ELR (cell line): ENCODE measurements around the gene PACRG.

Experiments
- DNase-seq: peaks from one replicate; pipeline ENCODE4 v3.0.0-alpha.2; 2015; ENCODE audit warnings: low read depth

The PACRG gene

DNA sequence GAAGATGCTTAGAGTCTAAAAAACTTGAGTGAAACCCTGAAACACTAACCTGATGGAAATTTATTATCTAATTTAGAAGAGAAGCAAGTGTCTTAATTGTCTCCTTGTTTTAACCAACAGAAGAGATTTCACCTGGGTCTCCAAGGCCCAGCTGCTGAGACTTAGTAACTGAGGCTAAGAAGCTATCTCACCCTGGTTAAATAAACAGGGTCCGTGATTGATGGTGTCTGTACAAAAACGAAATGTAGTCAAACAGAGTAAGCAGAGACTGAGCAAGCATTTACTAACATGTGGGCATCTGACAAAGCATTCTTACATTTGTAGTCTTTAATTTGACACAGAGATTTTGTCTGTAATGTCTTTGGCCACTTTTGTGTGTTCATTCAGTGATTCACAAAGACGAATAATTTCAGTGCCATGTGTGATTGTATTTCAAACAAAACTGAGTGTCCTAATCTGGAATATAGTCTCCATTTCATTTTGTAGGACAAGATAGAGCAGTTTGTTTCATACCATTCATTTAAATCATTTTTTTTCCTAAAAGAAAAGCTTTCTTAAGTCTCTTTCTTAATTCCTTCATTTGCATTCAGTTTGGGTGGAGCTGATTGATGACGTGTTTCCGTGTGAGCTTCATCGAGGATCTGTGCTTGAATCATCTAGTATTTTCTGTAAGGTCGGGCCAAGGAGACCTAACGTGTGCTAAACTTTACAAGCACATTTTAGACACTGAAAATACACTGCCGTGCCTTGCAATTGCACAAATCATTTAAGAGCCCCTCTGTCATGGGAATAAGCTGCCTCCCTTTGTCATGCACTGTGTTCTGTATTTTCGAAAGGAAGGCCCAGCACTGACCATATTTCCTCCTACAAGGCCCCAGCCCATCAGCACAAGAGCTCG, 516.2 kb downstream of the PACRG start:
- DNase-seq = no peak

DNA sequence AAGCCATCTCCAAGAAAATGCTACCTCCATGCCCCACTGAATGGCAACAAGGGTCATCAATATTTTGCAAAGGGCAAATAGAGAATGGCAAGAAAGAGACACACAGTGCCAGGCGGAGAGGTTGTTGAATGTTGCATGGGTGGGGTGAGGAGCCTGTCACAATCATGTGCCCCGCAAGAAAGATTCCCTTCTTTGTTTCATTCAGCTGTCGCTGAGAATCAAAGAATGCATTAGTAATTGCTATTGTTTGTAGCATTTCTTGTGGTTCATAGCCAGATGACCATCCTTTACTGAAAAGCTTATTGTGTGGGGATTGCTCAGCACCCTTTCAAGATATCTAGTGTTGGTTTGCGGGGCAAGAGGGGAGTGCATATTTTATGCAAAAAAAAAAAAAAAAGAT, 520.3 kb downstream of the PACRG start:
- DNase-seq = no peak

DNA sequence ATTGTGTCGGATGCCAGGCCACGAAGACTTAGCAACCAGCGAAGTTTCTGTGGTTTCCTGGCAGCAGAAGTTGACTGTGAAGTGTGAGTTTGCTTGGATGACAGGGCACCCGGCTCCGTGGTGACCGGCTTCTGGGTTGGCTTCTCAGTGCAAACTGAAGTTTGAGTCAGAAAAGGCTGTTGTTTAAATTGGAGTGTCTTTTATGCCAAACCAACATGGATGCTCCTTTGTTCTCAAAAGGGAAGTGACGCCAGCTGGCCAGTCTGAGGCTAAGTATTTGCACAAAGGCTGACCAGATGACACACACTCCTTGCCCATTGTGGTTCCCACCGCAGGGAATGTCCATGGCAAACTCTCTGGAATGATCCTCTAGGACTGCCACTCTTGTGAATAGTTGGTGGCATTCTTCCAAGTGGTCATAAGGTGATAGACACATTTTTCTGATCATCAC, 521.9 kb downstream of the PACRG start:
- peak; percentile 32 for DNase-seq

DNA sequence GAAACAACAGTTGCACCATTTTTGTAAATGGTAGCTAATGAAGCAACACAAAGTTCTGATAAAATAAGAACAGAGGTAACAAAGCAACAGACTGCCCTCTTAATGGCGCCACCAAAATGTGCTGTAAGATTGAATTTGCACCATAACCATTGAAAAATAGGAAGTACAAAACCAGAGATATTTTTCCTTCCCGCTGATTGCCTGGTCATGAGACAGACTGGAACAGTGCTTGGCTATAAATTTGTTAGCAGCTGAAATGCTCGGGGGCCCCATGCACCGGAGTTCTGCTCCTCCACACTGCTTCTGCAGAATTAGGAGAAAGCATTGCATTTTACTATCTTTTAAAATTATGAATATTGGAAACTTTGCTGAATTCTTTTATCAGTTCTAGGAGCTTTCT, 522.3 kb downstream of the PACRG start:
- DNase-seq = no peak

DNA sequence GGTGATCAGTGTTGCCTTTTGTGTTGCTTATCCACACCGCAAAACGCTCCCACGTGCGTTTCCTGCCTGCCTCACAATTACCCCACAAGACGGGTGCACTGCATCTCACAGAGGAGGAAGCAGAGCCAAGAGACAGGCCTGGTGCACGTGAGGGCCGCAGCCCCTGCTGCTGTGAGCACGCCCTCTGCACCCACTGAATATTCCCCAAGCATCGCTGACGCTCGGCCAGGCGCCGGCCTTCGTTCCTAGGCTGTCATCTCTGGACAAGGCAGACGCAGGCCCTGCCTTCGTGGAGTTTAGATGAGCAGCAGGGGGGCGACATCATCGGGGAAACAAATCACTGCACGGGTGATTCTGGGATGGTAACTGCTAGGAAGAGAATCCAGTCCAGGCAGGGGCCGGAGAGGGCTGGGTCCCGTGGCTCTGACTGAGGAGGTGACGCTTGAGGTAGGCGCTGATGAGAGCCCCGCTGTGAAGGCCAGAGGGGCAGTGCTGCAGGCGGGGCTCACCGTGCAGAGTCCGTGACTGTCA, 524.4 kb downstream of the PACRG start:
- DNase-seq = no peak

DNA sequence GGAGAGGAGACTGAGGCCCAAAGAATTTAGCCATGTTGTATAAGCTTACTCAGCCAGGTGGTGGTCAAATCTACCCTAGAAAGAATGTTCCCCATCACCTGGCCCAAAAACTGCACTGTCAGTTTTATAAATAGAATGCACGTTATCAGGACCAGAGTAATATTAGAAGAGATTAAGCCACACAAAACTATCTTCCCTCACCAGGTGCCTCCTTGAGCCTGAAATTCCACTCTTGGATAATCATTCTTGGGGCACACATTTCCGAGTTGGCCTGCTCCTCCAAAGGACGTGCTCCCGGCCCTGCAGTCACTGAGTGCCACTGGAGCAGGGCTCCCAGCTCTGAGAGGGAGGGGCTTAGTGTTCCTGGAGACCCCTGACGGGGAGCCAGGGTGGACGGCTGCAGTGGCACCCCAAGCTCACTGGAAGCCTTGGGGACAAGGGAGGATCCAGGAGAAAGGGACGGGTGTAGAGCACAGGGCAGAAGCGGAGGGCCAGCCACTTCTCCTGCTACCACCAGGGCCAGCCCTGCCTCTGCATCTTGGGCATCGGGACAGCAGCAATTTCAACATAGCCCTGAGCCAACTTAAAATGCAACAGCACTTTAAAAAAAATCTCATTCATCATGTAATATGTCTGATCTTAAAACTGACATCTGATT, 525.9 kb downstream of the PACRG start:
- no peak for DNase-seq

DNA sequence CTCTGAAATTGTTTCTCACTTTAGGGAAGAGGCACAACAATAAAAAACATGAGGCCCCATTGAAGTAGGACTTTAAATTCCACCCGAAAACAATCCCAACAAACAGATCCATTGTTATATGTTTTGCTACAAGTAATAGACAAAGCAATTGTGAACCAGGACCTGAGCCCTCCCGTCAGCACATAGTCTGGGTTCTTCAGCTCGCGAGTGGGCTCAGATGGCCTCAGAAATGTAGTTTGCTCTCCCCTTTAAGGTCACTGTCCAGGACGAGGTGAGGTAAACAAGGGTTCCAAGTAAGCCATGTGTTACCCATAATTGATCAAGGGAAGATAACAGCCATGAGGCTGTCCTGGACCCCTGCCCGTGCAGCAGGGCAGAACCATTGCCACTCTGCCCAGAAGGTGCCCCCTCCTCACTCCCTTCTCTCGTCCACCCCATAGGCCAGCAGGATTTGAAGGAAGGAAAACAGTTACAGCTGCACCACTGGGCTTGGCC, 526.6 kb downstream of the PACRG start:
- DNase-seq = no peak

DNA sequence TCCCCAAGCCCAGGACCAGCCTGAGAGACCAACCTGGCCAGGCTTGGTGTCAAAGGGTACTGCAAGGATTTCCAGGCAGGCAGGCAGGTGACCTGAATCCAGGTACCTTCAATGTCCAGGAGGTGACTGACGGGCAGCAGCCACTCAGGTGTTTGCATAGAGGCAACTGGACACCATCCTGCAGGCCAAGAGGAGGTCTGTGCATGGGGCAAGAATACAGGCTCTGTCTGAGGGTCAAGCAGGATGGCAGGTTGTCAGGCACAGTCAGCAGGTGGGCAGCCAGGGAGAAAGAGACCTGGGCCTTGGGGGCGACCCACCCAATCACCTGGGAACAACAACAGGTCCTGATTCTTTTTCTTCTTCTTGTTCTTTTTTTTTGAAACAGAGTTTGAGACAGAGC, 527.5 kb downstream of the PACRG start:
- no peak for DNase-seq

DNA sequence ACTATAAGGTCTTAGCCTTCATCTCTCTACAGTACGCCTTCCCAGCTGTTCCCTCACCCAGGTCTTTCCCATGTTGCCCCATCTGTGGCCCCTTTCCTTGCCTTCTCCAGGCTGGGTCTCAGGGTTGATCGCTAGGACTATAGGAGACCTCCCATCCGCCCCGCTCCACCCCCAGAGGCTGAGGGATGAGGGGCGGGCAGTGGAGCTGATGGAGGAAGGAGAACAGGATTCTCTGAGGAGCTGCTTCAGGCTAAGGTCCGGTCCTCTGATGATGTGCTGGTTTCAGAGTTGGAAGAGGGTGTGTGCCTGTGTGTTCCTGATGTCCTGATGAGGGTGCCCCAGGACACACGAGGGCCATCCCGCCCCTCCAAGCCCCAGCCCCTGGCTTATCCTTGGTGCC, 531.9 kb downstream of the PACRG start:
- no peak for DNase-seq

DNA sequence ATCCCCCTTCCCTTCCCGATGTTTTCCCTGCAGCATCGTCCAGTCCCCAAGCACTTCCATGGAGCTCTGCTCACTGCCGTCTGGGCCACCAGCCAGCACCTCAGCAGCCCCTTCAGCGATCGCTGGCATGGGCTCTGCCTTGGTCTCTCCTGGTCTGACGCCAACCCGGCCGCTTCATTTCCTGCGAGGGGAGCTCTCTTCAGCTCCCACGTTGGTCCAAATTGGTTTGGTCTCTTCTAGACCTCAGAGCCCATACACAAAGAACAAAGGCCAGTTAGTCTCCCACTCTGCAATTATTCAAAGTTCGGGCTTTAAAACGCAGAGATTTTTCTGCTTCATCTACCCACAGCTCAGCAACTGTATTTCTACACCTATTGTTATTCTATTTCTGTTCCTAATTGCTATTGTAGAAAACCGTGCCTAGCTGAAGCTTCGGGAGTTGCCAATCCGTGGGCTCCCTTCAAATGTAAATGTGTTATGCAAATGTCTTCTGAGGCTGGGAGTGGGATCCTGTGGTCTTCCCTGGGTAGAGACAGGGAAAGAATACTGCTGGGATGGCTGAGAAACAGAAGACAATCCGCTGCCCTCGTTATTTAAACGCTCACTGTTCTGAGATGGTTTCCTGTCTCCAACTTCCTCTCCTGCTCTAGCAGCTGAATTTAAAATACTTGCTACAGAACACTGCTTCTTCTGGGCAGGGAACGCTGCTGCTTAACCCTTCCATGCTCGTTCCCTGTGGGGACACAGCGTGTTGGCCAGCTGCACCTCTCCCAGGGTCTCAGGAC, 532.5 kb downstream of the PACRG start:
- peak; percentile 29 for DNase-seq

DNA sequence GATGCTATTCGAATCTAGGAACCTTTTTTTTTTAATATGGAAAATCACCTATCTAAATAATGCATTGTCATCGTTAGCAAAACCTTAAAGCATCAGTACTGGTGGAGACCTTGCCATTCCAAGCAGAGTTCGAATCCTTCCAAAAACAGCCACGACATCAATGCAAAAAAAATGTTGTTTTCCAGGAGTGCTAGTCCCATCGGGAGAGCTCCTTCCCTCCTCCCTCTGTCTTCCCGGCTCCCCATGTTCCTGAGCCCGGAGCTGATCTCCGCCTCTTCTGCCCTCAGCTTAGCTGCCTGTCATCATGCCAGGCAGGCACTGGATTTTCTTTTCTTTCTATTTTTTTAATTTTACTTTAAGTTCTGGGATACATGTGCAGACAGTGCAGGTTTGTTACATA, 533.1 kb downstream of the PACRG start:
- no peak for DNase-seq

DNA sequence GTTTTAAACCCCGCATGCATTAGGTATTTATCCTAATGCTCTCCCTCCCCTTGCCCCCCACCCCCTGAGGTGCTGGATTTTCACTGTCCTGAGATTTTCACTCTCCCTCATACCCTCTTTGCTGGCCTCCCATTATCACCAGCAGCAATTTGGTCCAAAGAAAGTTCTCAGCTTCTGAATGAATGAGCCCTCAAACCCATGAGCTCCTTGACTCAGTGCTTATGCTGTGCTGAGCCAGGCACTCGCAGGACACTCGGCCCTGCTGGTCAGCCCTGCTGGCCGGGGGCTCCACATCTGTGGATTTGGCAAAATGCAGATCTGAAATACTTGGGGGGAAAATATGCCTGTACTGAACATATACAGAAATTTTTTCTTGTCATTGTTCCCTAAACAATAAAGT, 533.6 kb downstream of the PACRG start:
- no peak for DNase-seq

DNA sequence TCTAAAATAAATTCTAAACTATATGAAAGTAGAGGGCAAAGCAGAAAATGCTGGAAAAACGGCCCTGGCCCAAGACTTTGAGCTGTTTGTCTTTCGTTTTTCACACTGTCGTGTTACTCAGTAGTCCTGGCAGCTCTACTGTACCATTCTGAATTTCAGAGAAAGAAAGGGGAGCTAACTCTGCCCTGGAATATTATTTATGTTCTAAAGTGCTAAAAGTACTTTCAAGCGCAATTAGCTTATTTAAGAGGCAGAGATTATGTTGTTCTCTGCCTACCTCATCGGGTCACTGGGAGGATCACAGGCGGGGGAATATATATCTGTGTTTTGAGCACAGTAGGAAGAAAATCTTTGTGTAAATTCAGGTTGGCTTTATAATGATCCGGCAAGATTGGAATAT, 534.3 kb downstream of the PACRG start:
- DNase-seq = no peak

DNA sequence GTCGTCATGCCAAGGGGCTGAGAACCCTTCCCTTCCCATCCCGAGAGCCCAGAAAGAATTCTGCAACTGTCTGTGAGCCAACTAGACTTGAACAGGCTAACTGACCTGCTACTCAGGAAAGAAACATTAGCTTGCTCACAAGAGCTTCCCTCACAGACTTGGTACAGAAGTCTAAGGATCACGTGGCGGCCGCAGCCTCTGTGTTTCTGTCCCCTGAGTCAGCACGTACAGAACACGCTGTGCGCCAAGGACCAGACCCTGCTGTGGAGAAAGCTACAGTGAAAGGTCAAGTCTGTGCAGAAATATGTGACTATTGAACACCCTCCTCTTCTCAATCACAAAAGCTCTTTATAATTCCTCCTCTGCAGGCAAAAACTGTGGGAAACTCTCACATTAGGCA, 535.4 kb downstream of the PACRG start:
- no peak for DNase-seq

DNA sequence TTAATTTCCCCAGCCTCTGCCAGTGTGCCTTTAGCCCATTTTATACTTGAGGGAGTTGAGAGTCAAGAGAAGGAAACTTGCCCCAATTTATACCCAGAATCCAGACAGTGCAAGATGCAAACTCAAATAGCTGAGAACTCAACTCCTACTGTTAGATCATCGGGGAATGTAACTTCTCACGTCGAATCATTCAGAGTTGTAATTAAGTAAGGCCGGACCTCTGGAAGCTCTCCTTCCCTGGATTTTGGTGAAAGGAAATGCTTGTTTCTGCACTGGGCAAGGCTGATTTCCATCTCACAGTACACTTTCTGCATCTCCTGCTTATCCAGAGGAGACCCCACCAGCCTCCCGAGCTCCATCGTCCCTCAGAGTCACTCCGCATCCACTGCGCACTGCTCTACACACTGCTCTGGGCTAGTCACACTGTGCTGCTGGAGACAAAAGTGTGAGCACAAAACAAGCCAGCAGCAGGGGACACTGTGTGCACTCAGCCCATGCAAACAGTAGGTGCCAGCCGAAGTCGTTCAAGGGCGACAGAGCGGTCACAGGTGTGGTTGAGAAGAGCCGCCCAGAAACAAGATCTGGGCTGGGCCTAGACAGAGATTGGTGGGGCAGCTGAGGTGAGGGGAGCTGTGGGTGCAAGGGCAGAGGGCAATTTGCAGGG, 536.4 kb downstream of the PACRG start:
- no peak for DNase-seq

DNA sequence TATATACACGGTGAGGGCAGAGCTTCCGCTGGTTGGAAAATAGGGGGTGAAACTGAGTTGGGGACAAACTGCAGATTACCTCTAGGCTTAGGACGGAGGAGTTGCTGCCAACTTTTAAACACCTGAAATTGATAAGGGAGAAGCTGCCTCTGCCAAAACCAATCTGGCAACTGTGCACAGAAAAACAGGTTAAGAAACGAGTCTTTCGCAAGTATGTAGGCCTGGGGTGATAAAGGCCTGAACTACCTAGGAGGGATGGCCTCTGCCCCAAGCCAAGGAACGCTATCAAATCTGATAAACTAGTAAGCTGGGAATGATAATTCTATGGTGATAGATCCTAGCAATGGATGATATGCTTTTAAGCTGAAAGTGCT, 536.9 kb downstream of the PACRG start:
- no peak for DNase-seq

DNA sequence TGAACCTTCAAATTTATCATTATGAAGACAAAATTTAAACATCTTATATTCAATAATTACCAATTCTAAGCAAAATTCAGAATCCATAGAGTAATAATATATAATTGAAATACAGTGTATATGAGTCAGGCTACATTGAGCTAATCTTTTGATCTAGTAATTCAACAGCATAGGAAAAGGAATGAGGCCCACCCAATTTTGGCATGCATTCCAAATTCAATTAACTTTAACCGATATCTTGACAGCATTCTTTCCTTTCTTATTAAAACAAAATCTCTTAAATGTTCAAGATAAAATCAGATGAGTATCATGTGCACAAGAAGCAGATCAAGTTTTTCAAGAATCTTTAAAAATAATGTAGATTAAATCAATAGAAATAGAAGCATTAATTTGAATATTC, 553.9 kb downstream of the PACRG start:
- DNase-seq = peak; percentile 6

DNA sequence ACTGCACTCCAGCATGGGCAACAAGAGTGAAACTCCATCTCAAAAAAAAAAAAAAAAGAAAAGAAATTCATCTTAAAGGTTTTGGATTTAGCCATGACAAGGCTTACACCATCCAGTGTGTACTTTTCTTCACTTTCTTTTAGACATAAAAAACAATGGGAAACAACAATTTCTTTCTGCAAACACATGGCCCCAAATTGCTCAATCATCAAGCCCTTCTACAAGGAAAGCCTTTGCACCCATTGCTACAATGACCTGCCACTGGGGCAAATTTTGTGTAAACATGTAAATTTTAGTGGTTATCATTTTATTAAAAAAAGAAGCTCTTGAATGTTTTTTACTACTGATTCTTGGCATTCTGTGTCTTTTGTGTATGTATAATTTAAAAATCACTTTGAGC, 554.9 kb downstream of the PACRG start:
- DNase-seq = no peak

DNA sequence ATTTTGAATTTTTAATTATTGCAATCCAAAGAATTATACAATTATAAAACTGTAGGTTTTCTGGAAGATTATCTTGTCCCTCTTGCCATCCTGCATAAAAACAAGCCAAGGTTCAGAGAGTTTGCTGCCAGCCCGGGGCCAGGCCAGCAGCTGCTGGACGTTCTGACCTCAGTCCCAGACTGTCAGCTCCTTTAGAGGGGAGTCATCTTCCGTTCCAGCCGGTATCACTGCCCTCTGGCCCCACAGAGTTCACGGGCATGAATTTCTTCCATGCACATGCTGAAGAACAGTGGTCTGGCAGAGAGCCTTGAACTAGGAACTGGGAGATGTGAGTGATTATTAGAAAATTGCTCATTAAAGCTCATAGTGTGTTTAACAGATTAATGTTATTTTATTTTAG, 556.4 kb downstream of the PACRG start:
- peak; percentile 46 for DNase-seq

DNA sequence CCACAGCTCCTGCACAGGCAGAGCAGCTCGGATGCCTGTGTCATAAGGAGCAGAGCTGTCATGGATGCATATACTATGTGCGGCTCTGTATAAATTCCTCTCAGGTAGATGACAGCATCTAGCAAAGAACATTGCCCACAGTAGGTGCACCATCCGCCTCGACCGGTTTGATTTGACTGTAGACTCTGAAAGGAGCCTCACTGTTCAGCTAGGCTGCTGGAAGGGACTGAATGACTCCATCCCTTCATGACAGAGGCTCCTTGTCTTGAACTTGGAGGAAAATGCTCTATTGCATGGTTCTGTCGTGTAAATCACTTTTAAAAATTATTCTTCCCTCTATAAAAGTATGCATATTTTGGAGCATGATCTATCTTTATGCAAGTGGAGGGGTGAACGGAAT, 557.9 kb downstream of the PACRG start:
- DNase-seq = no peak

DNA sequence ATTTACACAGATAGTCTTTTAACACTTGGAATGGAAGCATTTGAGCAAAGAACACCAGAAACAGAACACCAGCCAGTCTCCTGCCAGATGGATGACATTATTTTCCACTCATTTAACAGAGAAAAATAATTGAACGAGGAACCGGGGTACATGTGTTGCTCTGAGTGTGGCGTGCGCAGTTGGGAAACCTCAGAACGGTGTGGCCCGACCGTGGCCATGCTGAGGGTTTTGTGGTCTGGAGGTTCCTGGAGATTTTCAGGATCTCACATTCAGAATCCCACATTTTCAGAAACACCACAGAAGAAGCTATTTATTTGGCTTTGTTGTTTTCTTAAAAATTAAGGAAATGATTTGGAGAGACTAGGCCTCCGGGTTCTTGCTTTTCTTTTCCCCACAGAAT, 559.9 kb downstream of the PACRG start:
- DNase-seq = no peak

DNA sequence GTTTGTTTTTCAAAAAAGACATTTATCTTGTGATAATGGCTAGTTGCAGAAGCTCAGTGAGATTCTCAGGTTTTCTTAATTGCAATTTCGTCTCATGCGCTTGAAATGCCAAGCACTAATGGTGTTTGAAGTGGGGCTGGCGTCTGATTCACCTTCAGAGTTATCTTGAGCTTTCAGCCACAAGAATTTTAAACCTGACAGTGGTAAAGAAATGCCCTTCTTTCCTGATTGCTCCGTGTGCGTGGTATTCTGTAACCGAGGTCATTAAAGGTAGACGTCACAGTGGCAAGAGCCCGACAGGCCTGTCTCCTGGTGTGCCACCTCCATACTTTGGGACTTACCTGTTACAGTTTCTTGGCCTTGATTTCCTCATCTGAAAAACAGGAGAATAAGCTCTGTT, 560.3 kb downstream of the PACRG start:
- no peak for DNase-seq
